SK-N-SH (cell line): Measurements from ENCODE around the gene NRL. TPM values are rescaled to one million over a fixed set of nuclear protein-coding genes. Genes with fewer than 3 reads are reported as not detected.

ENCODE experiments used
- CTCF ChIA-PET: fragments of 300-600, 350-600 bp; formaldehyde crosslinking; extraction: SDS; loops from one replicate; lab custom pipeline; 2021; lab: Yijun Ruan, JAX
- POLR2A ChIA-PET: fragments of 350-600 bp; sonication (Branson Sonifier 250); formaldehyde crosslinking; extraction: SDS; loops from one replicate; lab custom pipeline; 2020; ENCODE audit warnings: antibody characterized with exemption, inconsistent platforms; lab: Yijun Ruan, JAX
- DNase-seq: peaks from one replicate; pipeline ENCODE4 v3.0.0; 2012
- H2AFZ ChIP-seq: fragments of 200-600 bp; sonication (generic); 2 replicates; pipeline ENCODE4 v1.8.1; 2016; ENCODE audit warnings: antibody characterized with exemption, mild to moderate bottlenecking, low read depth
- H3F3A ChIP-seq: fragments of 200-600 bp; sonication (generic); replicated peaks from 2 replicates; pipeline ENCODE3; 2016; ENCODE audit warnings: antibody characterized with exemption, mild to moderate bottlenecking; ENCODE audit not compliant: insufficient read depth
- H3K27ac ChIP-seq, 2 experiments: fragments of 200-500 bp in 1 of 2; fragments of 200-600 bp in 1 of 2; sonication (Bioruptor generic) in 1 of 2; sonication (generic), shearing (Covaris generic) in 1 of 2; 2 replicates each; pipeline versions ENCODE4 v1.5.1 to v1.6.1; 2014 to 2016; ENCODE audit warnings: low read depth in 2 of 2, inconsistent platforms in 1 of 2, low read length in 1 of 2, mild to moderate bottlenecking in 1 of 2, mixed read lengths in 1 of 2
- H3K27me3 ChIP-seq: fragments of 200-600 bp; sonication (generic), shearing (Covaris generic); 2 replicates; pipeline ENCODE4 v1.6.1; 2016; ENCODE audit warnings: mixed run types; ENCODE audit not compliant: insufficient read depth
- H3K36me3 ChIP-seq, 2 experiments: fragments of 200-500 bp in 1 of 2; fragments of 200-600 bp in 1 of 2; sonication (Bioruptor generic) in 1 of 2; sonication (generic) in 1 of 2; replicated peaks in 1 of 2; 2 replicates each; pipeline versions ENCODE3 to v1.5.1; 2014 to 2016; ENCODE audit warnings: low read length in 1 of 2, mild to moderate bottlenecking in 1 of 2; ENCODE audit not compliant: insufficient read depth in 2 of 2, control insufficient read depth in 1 of 2
- H3K4me1 ChIP-seq, 2 experiments: fragments of 200-500 bp in 1 of 2; fragments of 200-600 bp in 1 of 2; sonication (Bioruptor generic) in 1 of 2; sonication (generic), shearing (Covaris generic) in 1 of 2; 2 replicates each; pipeline versions ENCODE4 v1.5.1 to v1.6.1; 2014 to 2016; ENCODE audit warnings: low read depth in 1 of 2, low read length in 1 of 2, mixed run types in 1 of 2; ENCODE audit not compliant: insufficient read depth in 2 of 2, control insufficient read depth in 1 of 2
- H3K4me2 ChIP-seq: fragments of 200-600 bp; sonication (generic), shearing (Covaris generic); 2 replicates; pipeline ENCODE4 v1.6.1; 2017; ENCODE audit warnings: mixed run types
- H3K4me3 ChIP-seq, 2 experiments: fragments of 200-500 bp in 1 of 2; fragments of 200-600 bp in 1 of 2; sonication (Bioruptor generic) in 1 of 2; sonication (generic), shearing (Covaris generic) in 1 of 2; 2 replicates each; pipeline versions ENCODE4 v1.5.1 to v1.8.1; 2014 to 2016; ENCODE audit warnings: low read depth in 2 of 2, inconsistent platforms in 1 of 2, low read length in 1 of 2, mild to moderate bottlenecking in 1 of 2, mixed read lengths in 1 of 2, moderate library complexity in 1 of 2
- H3K79me2 ChIP-seq: fragments of 200-600 bp; sonication (generic); 2 replicates; pipeline ENCODE4 v1.8.1; 2017; ENCODE audit warnings: mild to moderate bottlenecking; ENCODE audit not compliant: insufficient read depth
- H3K9ac ChIP-seq: fragments of 200-600 bp; sonication (generic); 2 replicates; pipeline ENCODE4 v1.6.1; 2017; ENCODE audit warnings: mixed run types
- H3K9me2 ChIP-seq: fragments of 200-600 bp; sonication (generic); 2 replicates; pipeline ENCODE4 v1.6.1; 2017; ENCODE audit warnings: mixed run types
- H3K9me3 ChIP-seq: fragments of 200-600 bp; sonication (generic); 2 replicates; pipeline ENCODE4 v1.6.1; 2017; ENCODE audit warnings: mixed run types, mild to moderate bottlenecking, moderate library complexity
- H4K20me1 ChIP-seq: fragments of 200-600 bp; sonication (generic); 2 replicates; pipeline ENCODE4 v1.6.1; 2017; ENCODE audit warnings: mild to moderate bottlenecking, mixed run types; ENCODE audit not compliant: insufficient read depth
- EZH2phosphoT487 ChIP-seq: fragments of 200-600 bp; sonication (generic); IDR thresholded peaks from 2 replicates; pipeline ENCODE4 v1.6.1; 2017; ENCODE audit warnings: low read depth, mixed run types, mild to moderate bottlenecking, antibody characterized with exemption, moderate library complexity, borderline replicate concordance
- FOSL2 ChIP-seq: IDR thresholded peaks from 2 replicates; pipeline ENCODE4 v1.4.0; 2012; ENCODE audit warnings: low read depth, mild to moderate bottlenecking, moderate library complexity, borderline replicate concordance
- FOXM1 ChIP-seq: IDR thresholded peaks from 2 replicates; pipeline ENCODE4 v1.4.0; 2012; ENCODE audit warnings: low read depth, mild to moderate bottlenecking
- MXI1 ChIP-seq: IDR thresholded peaks from 2 replicates; pipeline ENCODE4 v1.6.1; 2012; ENCODE audit warnings: mild to moderate bottlenecking, low read depth, low read length, improper control_type of control experiment
- POLR2AphosphoS5 ChIP-seq: IDR thresholded peaks from 2 replicates; pipeline ENCODE4 v1.6.1; 2012; ENCODE audit warnings: low read depth, low read length
- RCOR1 ChIP-seq: fragments of 150-350 bp; IDR thresholded peaks from 2 replicates; pipeline ENCODE4 v1.6.1; 2017; ENCODE audit warnings: antibody characterized with exemption, low read length
- RFX5 ChIP-seq: IDR thresholded peaks from 2 replicates; pipeline ENCODE4 v1.6.1; 2012; ENCODE audit warnings: mild to moderate bottlenecking, improper control_type of control experiment, low read length
- WGBS: methylation state at CpG from one replicate; pipeline ENCODE4 v1.1.6; 2017; ENCODE audit warnings: low lambda C conversion rate; 5-methylcytosine and 5-hydroxymethylcytosine counted together
- polyA plus RNA-seq, 3 experiments: library from polyadenylated mRNA; depleted of rRNA; stranded (reverse); fragments of >200 nt; gene quantifications; 2 replicates each; pipeline ENCODE4 v1.2.3, GENCODE V29; 2012

Gene NRL
- polyA plus RNA-seq, 1 of the 3 experiments (the other 2 are of a cell fraction): 0.76 TPM

DNA sequence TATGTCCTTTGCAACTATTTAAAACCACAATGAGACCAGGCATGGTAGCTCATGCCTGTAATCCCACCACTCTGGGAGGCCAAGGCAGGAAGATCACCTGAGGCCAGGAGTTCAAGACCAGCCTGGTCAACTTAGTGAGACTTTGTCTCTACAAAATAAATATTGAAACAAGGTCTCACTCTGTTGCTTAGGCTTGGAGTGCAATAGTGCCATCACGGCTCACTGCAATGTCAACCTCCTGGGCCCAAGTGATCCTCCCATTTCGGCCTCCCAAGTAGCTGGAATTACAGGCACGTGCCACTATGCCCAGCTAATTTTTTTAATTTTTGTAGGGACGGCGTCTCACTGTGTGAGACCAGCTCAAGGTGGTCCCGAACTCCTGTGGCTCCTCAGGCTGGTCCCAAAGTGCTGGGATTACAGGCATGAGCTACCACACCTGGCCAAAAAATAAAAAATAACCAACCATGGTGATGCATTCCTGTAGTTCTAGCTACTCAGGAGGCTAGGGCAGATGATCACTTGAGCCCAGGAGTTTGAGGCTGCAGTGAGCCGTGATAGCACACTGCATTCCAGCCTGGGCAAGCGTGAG is 14.8 kb upstream of the NRL start:
- CTCF ChIA-PET: interaction anchor here (2.0 kb wide), 1 partner anchor 21 kb away, joined by 10 read pairs; no protein-coding TSS in a partner anchor
- TF ChIP-seq FOSL2 (no peak), POLR2AphosphoS5 (no peak), EZH2phosphoT487 (no peak), RCOR1 (no peak)

GRCh38 chr14:24127673-24128072 is 12.9 kb upstream of the NRL start:
- POLR2A ChIA-PET: interaction anchor here (2.6 kb wide), 1 partner anchor 8 kb away, joined by 12 read pairs; the partner anchor contains the start of gene PSME1
- TF ChIP-seq FOSL2: no peak
- TF ChIP-seq RFX5: no peak
- no peak for DNase-seq

More for the DNA sequence above, 14.8 kb upstream of the NRL start:
- POLR2A ChIA-PET: interaction anchor here (0.9 to 2.3 kb wide), 2 partner anchors 8 to 15 kb away, joined by 5 to 6 read pairs; partner anchors contain the start of genes DCAF11 and NRL
- DNase-seq: no peak
- H3K4me3 ChIP-seq: no peak overlapping the region
- H3K4me2 ChIP-seq: no peak overlapping the region
- H3K27me3 ChIP-seq: no peaks in the 10 kb centered on the region
- H3K9me2 ChIP-seq: no peaks in the 10 kb centered on the region
- H3K79me2 ChIP-seq: no peaks in the 10 kb centered on the region
- H3K4me1 ChIP-seq: peaks cover 0 to 8% of the 10 kb centered on the region in 2 experiments; a peak in 1 of 4 replicates
- no peaks in the 10 kb centered on the region for H4K20me1 ChIP-seq
- H3K9me3 ChIP-seq: no peaks in the 10 kb centered on the region
- no peak overlapping the region for H3K27ac ChIP-seq
- no peak overlapping the region for H2AFZ ChIP-seq
- H3F3A ChIP-seq: peaks cover 6% of the 10 kb centered on the region
- H3K9ac ChIP-seq: no peak overlapping the region
- no peaks in the 10 kb centered on the region for H3K36me3 ChIP-seq
- 83% methylated on average over 8 of the region's 8 CpGs for WGBS

DNA sequence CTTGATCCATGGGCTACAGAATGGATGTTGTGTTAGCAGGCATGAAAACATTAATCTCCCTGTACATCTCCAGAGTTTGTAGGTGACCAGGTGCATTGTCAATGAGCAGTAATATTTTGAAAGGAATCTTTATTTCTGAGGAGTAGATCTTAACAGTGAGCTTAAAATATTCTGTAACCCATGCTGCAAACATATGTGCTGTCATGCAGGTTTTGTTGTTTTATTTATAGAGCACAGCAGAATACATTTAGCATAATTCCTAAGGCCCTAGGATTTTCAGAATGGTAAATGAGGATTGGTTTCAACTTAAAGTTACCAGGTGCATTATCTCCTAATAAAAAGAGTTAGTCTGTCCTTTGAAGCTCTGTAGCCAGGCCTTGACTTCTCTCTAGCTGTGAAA is 12.2 kb upstream of the NRL start:
- CTCF ChIA-PET: interaction anchor here (1.2 to 1.8 kb wide), 3 partner anchors 9 to 68 kb away, joined by 4 to 5 read pairs (median 5); partner anchors contain the start of gene PSME1
- H3K27me3 ChIP-seq: no peaks in the 10 kb centered on the region
- H3K9me2 ChIP-seq: no peaks in the 10 kb centered on the region
- no peak overlapping the region for H2AFZ ChIP-seq
- H3K36me3 ChIP-seq: peaks cover 0 to 3% of the 10 kb centered on the region in 2 experiments
- H3K4me3 ChIP-seq: no peak overlapping the region
- no peaks in the 10 kb centered on the region for H3K9me3 ChIP-seq
- no peak overlapping the region for H3K9ac ChIP-seq
- H4K20me1 ChIP-seq: no peaks in the 10 kb centered on the region
- no peak for TF ChIP-seq MXI1
- no peak for TF ChIP-seq RCOR1
- TF ChIP-seq RFX5: no peak
- no peak for TF ChIP-seq FOXM1
- TF ChIP-seq, all 33 proteins: peak for 0
- Histone ChIP-seq H3K79me2 (no peaks in the 10 kb centered on the region), H3F3A (peaks cover 6% of the 10 kb centered on the region), H3K4me2 (no peak overlapping the region), H3K4me1 (peaks cover 0 to 8% of the 10 kb centered on the region in 2 experiments; a peak in 1 of 4 replicates), H3K27ac (no peak overlapping the region)
- DNase-seq: no peak
- POLR2A ChIA-PET: interaction anchor here (2.6 kb wide), 1 partner anchor 9 kb away, joined by 12 read pairs; the partner anchor contains the start of gene PSME1

More at GRCh38 chr14:24127673-24128072, 12.9 kb upstream of the NRL start:
- Histone ChIP-seq H3K4me3 (no peak overlapping the region), H3K9me3 (no peaks in the 10 kb centered on the region), H2AFZ (no peak overlapping the region), H3K4me1 (peaks cover 0 to 8% of the 10 kb centered on the region in 2 experiments; a peak in 1 of 4 replicates), H3K79me2 (no peaks in the 10 kb centered on the region), H4K20me1 (no peaks in the 10 kb centered on the region), H3K36me3 (peaks cover 0 to 1% of the 10 kb centered on the region in 2 experiments), H3K27ac (no peak overlapping the region), H3F3A (peaks cover 6% of the 10 kb centered on the region), H3K4me2 (no peak overlapping the region), H3K27me3 (no peaks in the 10 kb centered on the region), H3K9me2 (no peaks in the 10 kb centered on the region), H3K9ac (no peak overlapping the region)
- WGBS: 100% methylated on average over 2 of the region's 2 CpGs
- CTCF ChIA-PET: interaction anchor here (1.2 to 1.8 kb wide), 2 partner anchors 19 to 69 kb away, joined by 4 to 5 read pairs; no protein-coding TSS in a partner anchor
